Measurements from ENCODE around the gene INSIG1. TPM values are rescaled to one million over a fixed set of nuclear protein-coding genes. Genes with fewer than 3 reads are reported as not detected.

Gene INSIG1
- polyA plus RNA-seq, 3 donors, result 37.1 to 85.6 (median 39.6) TPM

DNA sequence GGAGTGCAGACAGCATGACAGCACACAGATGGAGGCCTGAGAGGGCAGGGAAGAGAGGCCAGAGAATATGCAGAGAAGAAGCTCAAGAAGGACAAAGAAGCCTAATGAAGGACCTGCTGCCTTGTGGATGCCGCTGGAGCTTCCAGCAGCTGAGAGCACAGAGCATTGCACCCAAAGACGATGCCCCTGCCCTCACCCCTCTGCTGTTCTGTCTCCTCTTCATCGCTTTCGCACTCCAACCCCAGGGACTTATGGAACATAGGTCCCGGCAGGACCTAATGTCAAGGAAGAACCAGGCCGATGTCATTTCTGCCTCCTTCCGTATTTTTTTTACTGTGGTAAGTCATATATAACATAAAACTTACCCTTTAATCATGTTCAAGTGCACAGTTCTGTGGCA lies 12.3 kb upstream of the INSIG1 start:
- intact Hi-C loops (cut with micrococcal nuclease), result no loop called here
- Histone ChIP-seq H3K79me2 (ENCODE audit: insufficient read depth, low read length) (no peaks in the 10 kb centered on the region), H3K4me2 (replicated peaks; ENCODE audit: extremely low read depth, low read length, poor library complexity, severe bottlenecking) (no peak overlapping the region), H3K27ac (ENCODE audit: low read depth in 1 of 2, low read length in 2 of 2) (no peak overlapping the region), H3K9me3 (replicated peaks in 1 of 2; ENCODE audit: control insufficient read depth in 1 of 2, insufficient read depth in 1 of 2, low read length in 2 of 2) (no peaks in the 10 kb centered on the region), H2AFZ (ENCODE audit: insufficient read depth, low read depth, low read length, poor library complexity, severe bottlenecking) (no peak overlapping the region), H3K9ac (ENCODE audit: insufficient read depth, low read length, poor library complexity, severe bottlenecking) (no peak overlapping the region), H3K4me3 (replicated peaks in 1 of 3; ENCODE audit: low read depth in 2 of 3, low read length in 3 of 3) (no peak overlapping the region), H4K20me1 (ENCODE audit: insufficient read depth, low read length) (no peaks in the 10 kb centered on the region), H3K27me3 (ENCODE audit: control insufficient read depth in 2 of 2, insufficient read depth in 2 of 2, low read length in 2 of 2) (no peaks in the 10 kb centered on the region), H3K36me3 (replicated peaks in 1 of 2; ENCODE audit: control insufficient read depth in 1 of 2, insufficient read depth in 2 of 2, low read length in 2 of 2) (no peaks in the 10 kb centered on the region), H3K4me1 (ENCODE audit: control insufficient read depth in 1 of 2, insufficient read depth in 2 of 2, low read length in 2 of 2) (peaks cover 30 to 32% of the 10 kb centered on the region in 2 donors)
- Mint-ChIP-seq H3K9me3 (peaks cover 0 to 2% (median 0%) of the 10 kb centered on the region in 7 donors), H3K4me1 (peaks cover 57% of the 10 kb centered on the region), H3K27ac (no peak overlapping the region), H3K4me3 (no peak overlapping the region), H3K36me3 (no peaks in the 10 kb centered on the region), H3K27me3 (ENCODE audit: low read depth in 3 of 3) (peaks cover 6 to 12% (median 11%) of the 10 kb centered on the region in 3 donors)
- no peak for DNase-seq
- no peak for TF ChIP-seq CTCF (IDR thresholded peaks at IDR 0.05)
- 78% methylated on average over 4 of the region's 7 CpGs for WGBS (ENCODE audit: insufficient coverage)

- WGBS (ENCODE audit: insufficient coverage), result 100% methylated on average over 4 of the region's 11 CpGs
- Histone ChIP-seq H3K4me3 (replicated peaks in 1 of 3; ENCODE audit: low read depth in 2 of 3, low read length in 3 of 3) (no peak overlapping the region), H3K27ac (ENCODE audit: low read depth in 1 of 2, low read length in 2 of 2) (no peak overlapping the region), H3K36me3 (replicated peaks in 1 of 2; ENCODE audit: control insufficient read depth in 1 of 2, insufficient read depth in 2 of 2, low read length in 2 of 2) (no peaks in the 10 kb centered on the region), H3K4me2 (replicated peaks; ENCODE audit: extremely low read depth, low read length, poor library complexity, severe bottlenecking) (no peak overlapping the region), H3K9me3 (replicated peaks in 1 of 2; ENCODE audit: control insufficient read depth in 1 of 2, insufficient read depth in 1 of 2, low read length in 2 of 2) (no peaks in the 10 kb centered on the region), H4K20me1 (ENCODE audit: insufficient read depth, low read length) (no peaks in the 10 kb centered on the region), H3K9ac (ENCODE audit: insufficient read depth, low read length, poor library complexity, severe bottlenecking) (no peak overlapping the region), H3K27me3 (ENCODE audit: control insufficient read depth in 2 of 2, insufficient read depth in 2 of 2, low read length in 2 of 2) (no peaks in the 10 kb centered on the region), H2AFZ (ENCODE audit: insufficient read depth, low read depth, low read length, poor library complexity, severe bottlenecking) (no peak overlapping the region), H3K4me1 (ENCODE audit: control insufficient read depth in 1 of 2, insufficient read depth in 2 of 2, low read length in 2 of 2) (peaks cover 28 to 32% of the 10 kb centered on the region in 2 donors), H3K79me2 (ENCODE audit: insufficient read depth, low read length) (no peaks in the 10 kb centered on the region)
- peaks cover 0 to 2% (median 0%) of the 10 kb centered on the region in 7 donors for H3K9me3 Mint-ChIP-seq
- H3K4me1 Mint-ChIP-seq, result peaks cover 58% of the 10 kb centered on the region
- TF ChIP-seq CTCF (IDR thresholded peaks at IDR 0.05), result no peak
- DNase-seq, result no peak
- H3K27me3 Mint-ChIP-seq (ENCODE audit: low read depth in 3 of 3), result peaks cover 6 to 14% (median 10%) of the 10 kb centered on the region in 3 donors
- H3K27ac Mint-ChIP-seq, result peak overlapping the region in 2 of 7 donors; percentile 8 to 61
- no peak overlapping the region for H3K4me3 Mint-ChIP-seq
- H3K36me3 Mint-ChIP-seq, result peaks cover 0 to 2% of the 10 kb centered on the region in 2 donors
- intact Hi-C loops (cut with micrococcal nuclease), result no loop called here
These were observed 11.8 kb upstream of the INSIG1 start for GRCh38 chr7:155285833-155286232.

Data from CD14-positive monocyte (primary cell).